ENCODE measurements around the gene USP11. TPM values are rescaled to one million over a fixed set of nuclear protein-coding genes. Genes with fewer than 3 reads are reported as not detected.

The USP11 gene
- polyA plus RNA-seq, 1 donor (not counting 4 experiments of a cell fraction or from before 2014, with no cell fraction given) = 6.3 TPM

DNA sequence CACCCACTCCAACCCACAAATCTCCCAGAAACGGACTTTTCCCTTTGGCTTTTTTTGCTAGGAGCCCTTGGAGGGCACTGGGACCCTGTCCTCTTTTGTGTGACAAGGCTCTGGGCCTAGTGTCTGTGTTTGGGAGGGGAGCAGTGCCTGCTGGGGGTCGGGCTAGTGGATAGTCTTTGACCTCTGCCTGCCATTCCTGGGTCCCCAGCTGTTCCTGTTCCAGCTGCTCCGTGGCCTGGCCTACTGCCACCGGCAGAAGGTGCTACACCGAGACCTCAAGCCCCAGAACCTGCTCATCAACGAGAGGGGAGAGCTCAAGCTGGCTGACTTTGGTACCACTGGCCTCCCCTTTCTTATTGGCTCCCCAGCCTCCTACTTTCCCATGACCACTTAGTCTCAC is 6.7 kb upstream of the USP11 start:
- peaks cover 30 to 50% of the 10 kb centered on the region in 2 experiments for H3K36me3 ChIP-seq (ENCODE audit: control insufficient read depth in 2 of 2, extremely low read depth in 1 of 2, insufficient read depth in 2 of 2, low read length in 2 of 2)
- no peak overlapping the region for H3K9ac ChIP-seq (ENCODE audit: control insufficient read depth, extremely low read depth, insufficient read depth, low read length)
- no peak overlapping the region for H3K27ac ChIP-seq (ENCODE audit: control insufficient read depth, insufficient read depth, low read length)
- H3K4me2 ChIP-seq (ENCODE audit: control insufficient read depth, extremely low read depth, insufficient read depth, low read depth, low read length) = no peak overlapping the region
- peaks cover 4% of the 10 kb centered on the region for H4K20me1 ChIP-seq (ENCODE audit: control insufficient read depth, extremely low read depth, insufficient read depth, low read length)
- H3K9me3 ChIP-seq (ENCODE audit: control insufficient read depth, low read depth, low read length) = no peaks in the 10 kb centered on the region
- TF ChIP-seq, protein P1, sequence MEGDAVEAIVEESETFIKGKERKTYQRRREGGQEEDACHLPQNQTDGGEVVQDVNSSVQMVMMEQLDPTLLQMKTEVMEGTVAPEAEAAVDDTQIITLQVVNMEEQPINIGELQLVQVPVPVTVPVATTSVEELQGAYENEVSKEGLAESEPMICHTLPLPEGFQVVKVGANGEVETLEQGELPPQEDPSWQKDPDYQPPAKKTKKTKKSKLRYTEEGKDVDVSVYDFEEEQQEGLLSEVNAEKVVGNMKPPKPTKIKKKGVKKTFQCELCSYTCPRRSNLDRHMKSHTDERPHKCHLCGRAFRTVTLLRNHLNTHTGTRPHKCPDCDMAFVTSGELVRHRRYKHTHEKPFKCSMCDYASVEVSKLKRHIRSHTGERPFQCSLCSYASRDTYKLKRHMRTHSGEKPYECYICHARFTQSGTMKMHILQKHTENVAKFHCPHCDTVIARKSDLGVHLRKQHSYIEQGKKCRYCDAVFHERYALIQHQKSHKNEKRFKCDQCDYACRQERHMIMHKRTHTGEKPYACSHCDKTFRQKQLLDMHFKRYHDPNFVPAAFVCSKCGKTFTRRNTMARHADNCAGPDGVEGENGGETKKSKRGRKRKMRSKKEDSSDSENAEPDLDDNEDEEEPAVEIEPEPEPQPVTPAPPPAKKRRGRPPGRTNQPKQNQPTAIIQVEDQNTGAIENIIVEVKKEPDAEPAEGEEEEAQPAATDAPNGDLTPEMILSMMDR (optimal IDR thresholded peaks at IDR 0.05 in 1 of 3, IDR thresholded peaks at IDR 0.05 in 1 of 3, conservative IDR thresholded peaks at IDR 0.05 in 1 of 3; ENCODE audit: extremely low read depth in 1 of 3, insufficient read depth in 2 of 3, low read length in 3 of 3) = no peak
- no peak for TF ChIP-seq EZH2 (IDR thresholded peaks at IDR 0.05; ENCODE audit: low read length)
- H3K4me1 ChIP-seq (ENCODE audit: control insufficient read depth, extremely low read depth, insufficient read depth, low read length) = no peaks in the 10 kb centered on the region
- no peaks in the 10 kb centered on the region for H3K27me3 ChIP-seq (ENCODE audit: control insufficient read depth, extremely low read depth, insufficient read depth, low read length)
- FAIRE-seq = no peak
- H3K4me3 ChIP-seq (ENCODE audit: control insufficient read depth in 2 of 3, extremely low read depth in 1 of 3, insufficient read depth in 2 of 3, low read depth in 1 of 3, low read length in 3 of 3) = no peak overlapping the region
- DNase-seq (ENCODE audit: low read depth, low spot score) = no peak
- H2AFZ ChIP-seq (ENCODE audit: control insufficient read depth, low read length) = no peak overlapping the region
- dilution Hi-C loops (cut with MboI; ENCODE audit: extremely low pct_ligation_motif_present, low sequenced_read_pairs) = no loop called here
- H3K79me2 ChIP-seq (ENCODE audit: control insufficient read depth, insufficient read depth, low read length) = peaks cover 17% of the 10 kb centered on the region
- H3K9me1 ChIP-seq (ENCODE audit: control insufficient read depth, extremely low read depth, insufficient read depth, low read length) = no peaks in the 10 kb centered on the region

DNA sequence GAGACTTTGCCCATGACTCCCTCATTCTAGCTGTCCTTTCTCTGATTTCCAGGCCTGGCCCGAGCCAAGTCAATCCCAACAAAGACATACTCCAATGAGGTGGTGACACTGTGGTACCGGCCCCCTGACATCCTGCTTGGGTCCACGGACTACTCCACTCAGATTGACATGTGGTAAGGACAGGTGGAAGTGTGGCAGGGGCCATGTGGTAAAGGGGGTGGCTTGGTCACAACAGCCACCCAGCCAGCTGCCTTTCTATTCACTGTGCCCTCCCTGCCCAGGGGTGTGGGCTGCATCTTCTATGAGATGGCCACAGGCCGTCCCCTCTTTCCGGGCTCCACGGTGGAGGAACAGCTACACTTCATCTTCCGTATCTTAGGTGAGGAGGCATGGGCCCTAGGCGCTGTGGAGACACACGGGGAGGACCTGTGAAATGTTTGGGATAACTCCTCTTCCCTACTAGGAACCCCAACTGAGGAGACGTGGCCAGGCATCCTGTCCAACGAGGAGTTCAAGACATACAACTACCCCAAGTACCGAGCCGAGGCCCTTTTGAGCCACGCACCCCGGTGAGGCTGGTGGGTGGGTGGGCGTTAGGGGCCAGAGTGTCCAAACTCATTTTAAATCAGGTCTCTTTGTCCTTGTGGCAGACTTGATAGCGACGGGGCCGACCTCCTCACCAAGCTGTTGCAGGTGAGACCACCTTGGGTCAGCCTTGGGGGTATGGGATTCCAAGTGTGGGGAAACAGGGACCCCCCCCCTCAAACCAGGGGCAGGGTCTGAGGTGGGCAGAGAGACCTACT is 6.1 kb upstream of the USP11 start:
- Histone ChIP-seq H3K36me3 (ENCODE audit: control insufficient read depth in 2 of 2, extremely low read depth in 1 of 2, insufficient read depth in 2 of 2, low read length in 2 of 2) (peaks cover 30 to 50% of the 10 kb centered on the region in 2 experiments), H3K27me3 (ENCODE audit: control insufficient read depth, extremely low read depth, insufficient read depth, low read length) (no peaks in the 10 kb centered on the region), H3K4me1 (ENCODE audit: control insufficient read depth, extremely low read depth, insufficient read depth, low read length) (no peaks in the 10 kb centered on the region), H2AFZ (ENCODE audit: control insufficient read depth, low read length) (no peak overlapping the region), H3K9me1 (ENCODE audit: control insufficient read depth, extremely low read depth, insufficient read depth, low read length) (no peaks in the 10 kb centered on the region), H3K4me3 (ENCODE audit: control insufficient read depth in 2 of 3, extremely low read depth in 1 of 3, insufficient read depth in 2 of 3, low read depth in 1 of 3, low read length in 3 of 3) (no peak overlapping the region), H3K4me2 (ENCODE audit: control insufficient read depth, extremely low read depth, insufficient read depth, low read depth, low read length) (no peak overlapping the region), H3K27ac (ENCODE audit: control insufficient read depth, insufficient read depth, low read length) (no peak overlapping the region), H3K9me3 (ENCODE audit: control insufficient read depth, low read depth, low read length) (no peaks in the 10 kb centered on the region), H3K79me2 (ENCODE audit: control insufficient read depth, insufficient read depth, low read length) (peaks cover 11% of the 10 kb centered on the region), H4K20me1 (ENCODE audit: control insufficient read depth, extremely low read depth, insufficient read depth, low read length) (peaks cover 4% of the 10 kb centered on the region), H3K9ac (ENCODE audit: control insufficient read depth, extremely low read depth, insufficient read depth, low read length) (no peak overlapping the region)
- dilution Hi-C loops (cut with MboI; ENCODE audit: extremely low pct_ligation_motif_present, low sequenced_read_pairs) = no loop called here
- TF ChIP-seq EZH2 (IDR thresholded peaks at IDR 0.05; ENCODE audit: low read length) = no peak
- TF ChIP-seq, protein P1 (optimal IDR thresholded peaks at IDR 0.05 in 1 of 3, IDR thresholded peaks at IDR 0.05 in 1 of 3, conservative IDR thresholded peaks at IDR 0.05 in 1 of 3; ENCODE audit: extremely low read depth in 1 of 3, insufficient read depth in 2 of 3, low read length in 3 of 3) = no peak
- DNase-seq (ENCODE audit: low read depth, low spot score) = no peak
- no peak for FAIRE-seq
